NCI-H2171 (cell line): ENCODE measurements around the gene IL5.
"Not testable (repeated sequence)": the region's sequence is repeated elsewhere in the genome, so short reads cannot be mapped to it uniquely, and the experiment has no call there.

ENCODE experiments used
- DNase-seq: peaks from one replicate; lab custom pipeline; 2025; lab: John Stamatoyannopoulos, UW

Gene IL5

GRCh38 chr5:132543472-132544201, at the start of gene IL5:
Gene IL5, minus strand, starts transcription at chr5:132543522. Its CDS starts 44 bp downstream, at chr5:132543478.
- DNase-seq, result no peak

DNA sequence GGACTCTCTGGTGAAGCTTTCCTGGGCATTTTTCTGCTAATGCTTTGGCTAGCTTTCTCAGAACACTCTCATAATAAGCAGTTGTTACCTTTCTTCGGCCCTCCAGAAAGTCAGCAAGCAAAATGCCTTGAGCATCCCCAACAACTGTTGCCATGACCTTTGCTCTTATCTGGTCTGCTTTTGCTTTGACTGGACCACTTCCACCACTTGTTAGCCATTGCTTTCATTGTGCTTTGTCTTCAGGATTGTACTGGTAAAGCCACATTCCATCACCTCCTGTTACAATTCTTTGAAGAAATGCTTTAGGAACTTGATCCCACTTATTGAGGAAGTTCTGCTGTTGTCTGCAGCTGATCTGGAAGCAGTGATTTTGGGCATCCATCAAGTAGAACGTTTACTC, 49.2 kb upstream of the IL5 start:
- DNase-seq, result no peak

- DNase-seq, result no peak
These were observed 47.8 kb upstream of the IL5 start for GRCh38 chr5:132591145-132591544.

DNA sequence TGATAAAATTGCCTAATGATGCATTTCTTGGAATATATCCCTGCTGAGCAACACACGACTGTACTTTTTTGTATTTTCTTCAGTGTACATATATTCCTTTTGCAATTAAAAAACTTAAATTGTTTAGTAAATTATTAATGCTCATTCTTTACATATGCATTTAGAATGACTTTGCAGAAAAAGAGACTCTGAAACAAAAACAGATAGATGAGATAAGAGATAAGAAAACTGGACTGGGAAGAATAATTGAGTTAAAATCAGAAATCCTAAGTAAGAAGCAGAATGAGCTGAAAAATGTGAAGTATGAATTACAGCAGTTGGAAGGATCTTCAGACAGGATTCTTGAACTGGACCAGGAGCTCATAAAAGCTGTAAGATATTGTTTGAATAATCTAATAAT, 46.1 kb upstream of the IL5 start:
- DNase-seq, result no peak

- DNase-seq, result no peak
These were observed 42.7 kb upstream of the IL5 start for GRCh38 chr5:132586063-132586462.

- not testable (repeated sequence) for DNase-seq
These were observed 41.2 kb upstream of the IL5 start for GRCh38 chr5:132584560-132584959.

DNA sequence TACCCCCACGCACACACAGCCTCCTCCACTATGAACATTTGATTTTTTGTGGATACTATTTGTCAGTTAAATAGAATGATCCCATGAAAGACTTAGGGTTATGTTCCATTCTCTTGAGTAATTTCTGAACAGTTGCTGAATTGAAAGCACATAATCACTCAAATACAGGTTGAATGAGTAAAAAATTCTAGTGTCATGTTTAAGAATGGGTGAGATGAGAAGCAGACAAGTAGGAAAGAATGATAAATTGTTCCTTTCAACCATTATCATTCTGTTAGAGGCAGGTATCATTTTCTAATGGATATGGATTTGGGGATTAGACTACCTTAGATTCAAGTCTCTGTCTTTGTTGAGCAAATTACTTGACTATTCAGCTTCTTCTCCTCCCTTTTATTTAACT, 32.8 kb upstream of the IL5 start:
- no peak for DNase-seq

DNA sequence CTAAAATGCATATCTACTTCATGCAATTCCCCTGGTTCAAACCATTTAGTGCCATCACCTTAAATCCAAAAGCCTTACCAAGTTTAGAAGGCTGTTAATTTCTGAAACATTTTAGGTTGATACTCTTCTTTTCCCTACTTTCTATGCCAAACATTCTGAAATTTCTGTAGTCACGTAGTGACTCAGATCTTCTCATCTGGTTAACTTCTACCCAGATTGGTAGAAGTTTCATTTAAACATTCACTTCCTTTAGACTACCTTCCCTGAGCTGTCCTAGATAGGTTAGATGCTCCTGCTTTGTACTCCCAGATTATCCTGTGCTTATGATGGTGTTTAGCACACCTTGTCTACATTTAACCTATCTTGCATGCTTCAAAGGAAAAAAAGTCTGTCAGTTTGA, 23.3 kb upstream of the IL5 start:
- DNase-seq, result no peak

- DNase-seq, result not testable (repeated sequence)
These were observed 21.2 kb upstream of the IL5 start for GRCh38 chr5:132564555-132564954.

- no peak for DNase-seq
These were observed 18.3 kb upstream of the IL5 start for GRCh38 chr5:132561601-132562000.

DNA sequence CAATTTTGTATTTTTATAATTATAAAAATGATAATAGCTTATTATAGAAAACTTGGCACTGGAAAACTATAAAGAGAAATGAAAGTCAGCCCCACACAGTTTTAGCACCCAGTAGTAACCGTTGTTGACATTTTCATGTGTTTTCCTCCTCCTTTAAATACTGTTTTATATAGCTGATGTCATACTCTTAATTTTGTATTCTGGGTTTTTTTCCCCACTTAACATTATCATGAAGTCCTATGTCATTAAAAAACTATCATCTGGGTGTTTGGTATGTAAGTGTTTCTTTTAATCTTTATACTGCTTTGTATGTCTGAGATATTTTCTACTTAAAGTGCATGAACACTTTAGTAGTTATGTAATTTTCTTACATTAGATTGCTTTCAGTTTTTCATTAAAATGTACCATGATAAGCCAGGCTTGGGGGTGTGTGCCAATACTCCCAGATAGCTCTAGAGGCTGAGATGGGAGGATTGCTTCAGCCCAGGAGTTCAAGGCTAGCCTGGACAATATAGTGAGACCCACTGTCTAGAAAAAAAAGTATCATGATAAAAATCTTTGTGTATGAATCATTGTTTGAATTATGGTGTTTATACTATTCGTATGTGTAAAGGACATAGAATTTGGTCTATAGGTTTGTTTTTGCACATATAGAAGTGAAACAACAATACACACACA, 16.2 kb upstream of the IL5 start:
- no peak for DNase-seq

DNA sequence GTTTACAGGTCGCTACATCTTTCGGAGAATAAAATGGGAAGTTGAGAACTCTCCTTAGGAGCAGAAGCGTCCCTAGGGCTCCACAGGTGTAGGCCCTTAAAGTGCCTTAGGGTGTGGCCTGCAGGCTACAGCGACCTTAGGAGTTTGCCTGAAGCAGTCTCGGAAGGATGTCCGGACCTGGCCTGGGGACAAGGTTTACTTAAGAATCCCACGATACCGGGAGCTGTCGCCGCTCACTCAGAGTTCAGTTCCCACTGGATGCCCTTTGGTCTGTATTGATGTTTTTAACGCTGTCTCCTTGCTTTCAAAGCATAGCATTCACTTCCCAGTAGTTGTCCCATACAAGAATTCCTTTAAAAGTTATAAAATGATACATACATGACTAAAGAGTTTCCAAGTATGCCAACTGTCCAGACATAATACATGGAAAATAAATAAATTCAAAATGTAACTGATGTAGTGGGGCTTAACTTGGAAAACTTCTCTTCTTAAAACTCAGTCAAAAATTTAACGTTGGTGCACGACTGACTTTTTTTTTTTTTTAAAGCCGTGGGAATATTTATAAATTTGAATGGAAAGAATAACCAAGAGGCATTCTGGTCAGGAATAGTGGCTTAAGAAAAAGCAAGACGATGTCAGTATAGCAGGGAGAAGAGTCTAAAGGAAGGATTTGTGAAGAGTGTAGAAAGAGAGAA, 14.3 kb upstream of the IL5 start:
- no peak for DNase-seq

DNA sequence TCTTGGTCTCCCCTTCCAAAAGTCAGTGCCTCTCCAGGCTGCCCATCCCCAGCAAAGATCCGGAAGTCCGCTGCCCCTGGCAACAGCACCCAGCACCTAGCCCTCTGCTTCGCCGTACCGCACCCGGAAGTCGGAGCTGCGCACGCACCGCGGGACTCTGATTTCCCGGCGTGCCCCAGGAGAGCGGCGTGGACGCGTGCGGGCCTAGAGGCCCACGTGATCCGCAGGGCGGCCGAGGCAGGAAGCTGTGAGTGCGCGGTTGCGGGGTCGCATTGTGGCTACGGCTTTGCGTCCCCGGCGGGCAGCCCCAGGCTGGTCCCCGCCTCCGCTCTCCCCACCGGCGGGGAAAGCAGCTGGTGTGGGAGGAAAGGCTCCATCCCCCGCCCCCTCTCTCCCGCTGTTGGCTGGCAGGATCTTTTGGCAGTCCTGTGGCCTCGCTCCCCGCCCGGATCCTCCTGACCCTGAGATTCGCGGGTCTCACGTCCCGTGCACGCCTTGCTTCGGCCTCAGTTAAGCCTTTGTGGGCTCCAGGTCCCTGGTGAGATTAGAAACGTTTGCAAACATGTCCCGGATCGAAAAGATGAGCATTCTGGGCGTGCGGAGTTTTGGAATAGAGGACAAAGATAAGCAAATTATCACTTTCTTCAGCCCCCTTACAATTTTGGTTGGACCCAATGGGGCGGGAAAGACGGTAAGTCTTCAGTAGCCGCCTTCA, 13.6 kb upstream of the IL5 start, which contains the start of gene RAD50:
RAD50 (plus strand) TSS at position 215 of the 715 bp plus-strand sequence; CDS start at position 563, 348 bp downstream.
- DNase-seq, result peak; percentile 79

DNA sequence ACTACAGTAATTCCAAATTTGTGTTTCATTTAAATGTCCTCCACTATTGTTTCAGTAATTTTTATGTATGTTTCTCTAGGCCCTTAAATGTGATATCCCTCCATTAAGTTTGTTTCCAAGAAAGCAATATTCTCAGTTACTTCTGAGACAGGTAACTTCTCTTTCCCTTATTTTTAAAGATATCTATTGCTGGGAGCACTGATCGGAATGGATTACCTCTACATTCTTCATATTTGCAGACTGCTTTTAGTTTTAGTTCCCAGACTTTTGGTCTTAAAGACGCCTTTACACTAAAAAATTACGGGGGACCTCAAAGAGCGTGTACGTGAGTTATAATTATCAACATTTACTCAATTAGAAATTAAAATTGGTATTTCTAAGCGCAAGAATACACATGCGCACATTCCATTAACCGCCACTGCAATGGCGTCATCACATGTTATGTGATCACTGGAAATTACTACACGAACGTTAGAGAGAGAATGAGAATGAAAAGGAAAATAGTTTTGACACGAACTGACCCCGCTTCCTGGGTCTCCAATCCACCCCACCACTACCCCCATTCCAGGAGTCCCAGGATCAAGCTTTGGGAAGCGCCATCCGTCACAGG, 12.9 kb upstream of the IL5 start:
- DNase-seq, result no peak

DNA sequence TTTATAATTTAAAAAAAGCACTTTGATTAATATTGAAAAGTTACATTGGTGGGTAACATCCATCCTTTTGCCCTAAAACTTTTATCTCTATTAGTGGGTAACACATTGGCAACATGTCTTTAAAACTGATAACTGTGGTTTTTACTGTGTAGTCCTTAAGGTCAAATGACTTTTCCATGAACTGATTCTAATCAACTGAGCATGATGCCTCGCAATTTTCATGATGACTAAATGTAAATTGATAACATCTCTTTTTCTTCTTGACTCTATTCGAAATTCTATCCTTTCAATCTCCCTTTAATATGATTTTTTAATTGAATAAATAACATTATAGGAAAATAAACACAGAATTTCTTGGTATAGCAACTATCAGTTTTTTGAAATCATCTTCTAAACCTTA, 6.3 kb upstream of the IL5 start:
- DNase-seq, result no peak

DNA sequence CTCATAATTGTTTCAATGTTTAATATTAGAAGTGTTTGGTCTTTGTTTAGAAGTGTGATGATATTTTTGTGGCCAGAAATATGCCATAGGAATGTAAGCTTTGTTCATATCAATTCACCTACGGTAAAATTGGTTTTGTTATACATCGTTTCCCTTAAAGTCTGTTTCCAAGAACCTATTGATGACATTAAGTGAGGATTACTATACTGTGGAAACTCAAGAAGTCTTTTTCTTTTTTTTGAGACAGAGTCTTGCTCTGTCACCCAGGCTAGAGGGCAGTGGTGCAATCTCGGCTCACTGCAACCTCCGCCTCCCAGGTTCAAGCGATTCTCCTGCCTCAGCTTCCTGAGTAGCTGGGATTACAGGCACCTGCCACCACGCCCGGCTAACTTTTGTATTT, 5.5 kb upstream of the IL5 start:
- not testable (repeated sequence) for DNase-seq

DNA sequence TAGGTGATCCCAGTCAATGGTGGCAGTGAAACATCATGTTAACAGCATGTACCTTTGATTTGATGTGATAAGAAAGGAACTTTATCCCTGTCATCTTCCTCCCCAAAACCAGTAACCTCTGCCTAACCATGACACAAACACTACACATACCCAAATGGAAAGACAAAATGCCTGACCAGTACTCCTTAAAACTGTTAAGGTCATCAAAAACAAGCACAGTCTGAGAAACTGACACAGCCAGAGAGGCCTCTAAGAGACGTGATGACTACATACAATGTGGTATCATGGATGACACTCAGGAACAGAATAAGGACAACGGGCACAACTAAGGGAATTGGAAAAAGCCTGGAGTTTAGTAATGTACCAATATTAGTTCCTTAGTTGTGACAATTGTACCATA, 3.9 kb upstream of the IL5 start:
- DNase-seq, result no peak

DNA sequence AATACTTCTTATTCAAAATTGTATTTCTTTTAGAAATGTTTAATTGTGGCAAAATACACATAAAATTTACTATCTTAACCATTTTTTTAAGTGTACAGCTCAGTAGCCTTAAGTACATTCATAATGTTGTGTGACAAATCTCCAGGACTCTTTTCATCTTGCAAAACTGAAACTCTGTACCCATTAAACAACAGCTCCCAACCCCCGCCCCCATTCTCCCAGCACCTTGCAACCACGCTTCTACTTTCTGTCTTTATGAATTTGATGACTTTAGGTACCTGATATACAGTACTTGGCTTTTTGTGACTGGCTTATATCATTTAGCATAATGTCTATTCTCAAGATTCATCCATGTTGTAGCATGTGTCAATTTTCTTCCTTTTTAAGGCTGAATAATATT, 2.8 kb upstream of the IL5 start:
- DNase-seq, result no peak

GRCh38 chr5:132540764-132541163, 2.6 kb downstream of the IL5 start:
- DNase-seq, result no peak

GRCh38 chr5:132540149-132540548, 3.2 kb downstream of the IL5 start:
- DNase-seq, result no peak

DNA sequence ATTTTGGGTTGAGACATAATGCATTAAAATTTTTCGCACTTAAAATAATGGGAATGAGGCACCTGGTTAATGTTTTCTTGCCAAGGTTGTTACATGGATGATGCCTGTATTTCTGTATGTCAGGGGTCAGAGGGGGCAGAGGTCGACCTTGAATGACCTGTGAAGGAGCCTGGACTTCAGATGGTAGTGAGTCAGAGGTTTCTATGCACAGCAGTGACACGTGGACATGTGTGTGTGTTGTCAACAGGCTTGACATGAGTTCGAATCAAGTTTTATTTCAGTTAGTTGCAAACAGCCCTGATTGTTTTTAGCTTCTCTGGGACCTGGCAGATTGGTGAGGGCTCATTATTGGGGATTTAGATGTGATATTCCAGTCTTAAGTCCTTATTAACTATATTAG, 3.6 kb downstream of the IL5 start:
- DNase-seq, result no peak

DNA sequence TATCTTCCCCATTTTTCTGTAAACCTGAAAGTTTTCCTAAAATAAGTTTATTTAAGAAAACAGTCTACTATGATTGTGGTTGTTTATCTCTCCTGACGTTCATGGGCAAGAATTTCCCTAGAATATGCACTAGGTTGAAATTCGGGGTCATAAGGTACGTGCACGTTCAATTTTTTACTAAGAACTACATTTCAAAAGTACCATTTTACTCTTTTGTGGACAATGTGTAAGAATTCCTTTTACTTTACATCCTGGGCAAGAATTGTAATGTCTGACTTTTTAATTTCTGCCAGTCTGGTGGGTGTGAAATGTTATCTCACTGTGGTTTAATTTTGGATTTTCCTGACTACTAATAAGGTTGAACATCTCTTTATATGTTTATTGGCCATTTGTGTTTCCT, 12.4 kb downstream of the IL5 start:
- no peak for DNase-seq
